HG02938 (cell line): Measurements from ENCODE around the gene LRIT1.

Experiments
- ATAC-seq: cut with Tn5 transposase; IDR thresholded peaks from one replicate; pipeline ENCODE4 v1.9.1; 2021; ENCODE audit warnings: mild to moderate bottlenecking, moderate library complexity; ENCODE audit not compliant: unreplicated experiment

The LRIT1 gene

DNA sequence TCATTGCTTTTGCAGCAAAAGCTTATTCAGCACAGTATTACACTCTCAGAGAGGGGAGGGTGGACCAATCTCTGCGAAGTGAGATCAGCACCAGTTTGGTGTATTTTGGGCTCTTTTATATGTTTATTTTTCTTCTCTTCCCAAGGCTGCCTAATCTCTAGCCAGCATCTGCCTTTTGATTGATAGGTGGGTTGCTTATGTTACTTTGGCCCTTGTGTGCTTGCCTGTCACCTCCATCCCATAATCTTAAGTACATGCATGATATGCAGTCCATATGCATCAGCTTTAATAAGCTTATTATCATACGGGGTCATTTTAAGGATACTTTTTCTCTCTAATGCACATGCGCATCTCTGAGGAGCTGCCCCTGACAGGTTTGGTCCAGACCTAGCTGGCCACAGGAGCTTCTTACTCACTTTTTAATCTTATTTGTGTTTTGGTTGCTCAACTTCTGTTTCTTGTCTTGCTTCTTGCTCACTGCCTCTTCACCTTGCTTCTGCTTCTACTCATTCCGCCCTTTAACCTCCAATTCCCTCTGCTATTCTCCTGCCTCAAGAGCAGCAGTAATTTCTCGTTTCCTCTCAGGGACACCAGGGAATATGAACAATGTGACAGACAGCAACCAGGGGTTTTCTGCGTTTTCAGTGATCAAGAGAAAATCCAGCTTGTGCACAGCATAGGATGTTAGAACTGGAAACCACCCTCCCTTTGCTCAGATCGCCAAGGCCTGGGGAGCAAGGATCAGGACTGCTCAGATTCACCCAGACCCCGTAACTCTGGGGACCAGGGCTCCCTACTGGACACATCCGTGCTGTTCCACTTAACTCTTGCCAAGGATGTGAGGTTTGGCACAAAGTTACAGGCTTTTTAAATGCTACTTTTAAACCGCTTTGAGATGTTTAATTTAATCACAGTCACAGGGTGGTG is 13.5 kb upstream of the LRIT1 start:
- ATAC-seq = no peak

- no peak for ATAC-seq
These were observed 7.4 kb upstream of the LRIT1 start for GRCh38 chr10:84248794-84249193.

DNA sequence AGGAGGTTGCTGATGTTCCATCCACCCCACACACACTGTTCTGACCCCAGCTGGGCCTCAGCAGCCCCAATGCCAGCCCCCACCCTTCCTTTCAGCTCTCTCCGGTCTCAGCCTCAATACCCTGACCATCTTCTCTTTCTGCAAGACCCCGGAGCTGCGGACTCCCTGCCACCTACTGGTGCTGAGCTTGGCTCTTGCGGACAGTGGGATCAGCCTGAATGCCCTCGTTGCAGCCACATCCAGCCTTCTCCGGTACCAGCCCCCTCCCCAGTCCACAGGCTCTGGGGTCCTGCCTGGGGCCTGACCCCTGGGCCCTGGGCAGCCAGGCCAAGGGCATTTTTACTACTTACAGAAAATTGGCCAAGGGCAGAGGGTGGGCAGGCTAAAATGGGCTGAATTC is 6.2 kb upstream of the LRIT1 start:
- ATAC-seq = no peak

- ATAC-seq = no peak
These were observed 3.4 kb upstream of the LRIT1 start, which contains the start of gene RGR for GRCh38 chr10:84244651-84245270. RGR (plus strand) TSS chr10:84245053; CDS start chr10:84245091, 38 bp downstream.

GRCh38 chr10:84243759-84244158 is 2.4 kb upstream of the LRIT1 start:
- no peak for ATAC-seq

DNA sequence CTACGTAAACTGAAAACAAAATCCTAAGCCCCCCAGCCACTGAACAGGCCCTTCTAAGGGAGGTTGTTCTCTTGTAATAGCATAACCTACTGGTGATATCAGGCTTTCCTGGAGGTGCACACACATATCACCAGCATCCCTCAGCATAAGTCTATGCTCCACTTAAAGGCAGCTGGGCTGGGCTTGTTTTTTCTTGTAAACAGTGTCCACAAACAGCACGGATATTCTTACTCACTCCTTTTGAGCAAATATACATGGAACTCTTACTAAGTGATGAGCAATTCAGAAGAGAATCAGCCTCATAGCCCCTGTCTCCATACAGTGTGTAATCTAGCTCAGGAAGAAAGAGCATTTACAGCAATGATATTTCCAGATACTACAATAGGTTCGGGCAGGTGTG is 2.4 kb downstream of the LRIT1 start:
- no peak for ATAC-seq

GRCh38 chr10:84237199-84238051 is 3.9 kb downstream of the LRIT1 start:
- ATAC-seq = no peak

DNA sequence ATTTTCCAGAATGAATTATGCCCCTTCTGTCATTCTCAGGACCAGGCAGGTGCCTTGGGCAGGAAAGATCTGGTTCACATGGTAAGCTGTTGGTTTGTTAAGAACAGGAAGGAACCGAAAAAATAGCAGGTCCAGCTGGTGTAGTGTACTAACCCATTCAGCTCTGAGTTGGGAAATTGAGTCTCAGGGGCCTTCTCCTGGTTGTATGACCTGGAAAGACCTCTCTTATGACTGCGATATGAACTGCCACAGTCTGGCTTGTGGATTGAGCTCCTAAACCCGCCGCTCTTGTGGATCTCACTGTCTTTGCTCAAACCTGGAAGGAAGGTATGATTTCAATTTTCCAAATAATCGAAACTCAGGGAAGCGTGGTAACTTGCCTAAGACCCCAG is 4.5 kb downstream of the LRIT1 start:
- ATAC-seq = no peak

GRCh38 chr10:84235096-84235495 is 6.2 kb downstream of the LRIT1 start:
- ATAC-seq = no peak

DNA sequence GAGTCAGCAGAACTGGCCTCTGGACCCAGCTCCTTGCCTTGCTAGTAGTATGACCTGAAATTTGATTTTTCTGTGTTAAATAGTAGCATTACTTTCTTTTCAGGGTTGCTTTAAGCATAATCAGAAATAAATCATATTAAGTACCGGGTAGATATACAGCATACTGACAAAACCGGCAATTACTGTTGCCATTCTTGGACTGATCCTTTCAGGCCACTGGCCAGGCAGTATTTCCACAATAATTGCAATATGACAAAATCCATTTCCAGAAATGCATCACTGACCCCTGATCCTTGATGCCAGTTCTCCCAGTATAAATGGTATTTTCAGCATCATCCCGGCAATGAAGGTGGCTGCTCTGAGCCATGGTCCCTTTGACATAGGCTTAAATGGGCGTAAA is 6.9 kb downstream of the LRIT1 start:
- no peak for ATAC-seq

GRCh38 chr10:84233940-84234339 is 7.4 kb downstream of the LRIT1 start:
- ATAC-seq = no peak

DNA sequence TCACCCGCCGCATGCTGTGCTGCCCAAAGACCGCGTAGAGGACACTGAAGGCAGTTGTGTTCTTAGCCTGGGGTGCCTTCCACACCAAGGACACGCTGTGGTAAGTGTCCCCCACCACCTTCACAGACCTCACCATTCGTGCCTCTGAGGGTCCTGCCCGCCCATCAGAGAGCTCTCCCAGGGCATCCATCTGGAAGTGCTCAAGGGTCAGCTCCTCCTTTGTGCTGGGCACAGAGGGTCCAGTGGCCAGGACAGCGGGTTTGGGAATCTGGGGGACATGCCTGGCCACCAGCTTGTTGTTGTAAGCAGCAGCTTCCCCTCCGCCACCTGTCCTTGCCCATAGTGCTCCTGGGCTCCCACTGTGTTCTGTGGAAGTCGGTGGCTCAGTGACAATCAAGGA is 9.0 kb downstream of the LRIT1 start:
- no peak for ATAC-seq

GRCh38 chr10:84230359-84230758 is 11.0 kb downstream of the LRIT1 start:
- no peak for ATAC-seq

DNA sequence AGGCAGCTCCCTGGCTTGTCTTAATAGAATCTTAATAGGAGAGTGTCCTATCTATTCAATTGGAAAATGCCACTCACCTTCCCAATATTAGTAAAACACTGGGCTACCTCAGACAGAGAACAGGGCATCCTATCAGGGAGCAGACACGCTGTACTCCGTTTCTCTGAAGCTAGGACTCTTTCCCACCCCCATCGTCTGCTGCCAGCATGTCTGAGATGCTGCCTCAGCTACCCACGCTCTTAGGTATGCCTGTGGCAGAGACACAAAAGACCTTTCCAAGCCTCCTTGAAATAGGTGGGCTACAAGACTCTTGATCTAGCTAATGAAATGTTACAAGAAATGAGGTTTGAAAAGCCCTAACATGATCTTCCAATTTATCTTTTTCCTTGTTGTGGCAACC is 13.5 kb downstream of the LRIT1 start:
- ATAC-seq = no peak

GRCh38 chr10:84226616-84227015 is 14.7 kb downstream of the LRIT1 start:
- ATAC-seq = no peak

DNA sequence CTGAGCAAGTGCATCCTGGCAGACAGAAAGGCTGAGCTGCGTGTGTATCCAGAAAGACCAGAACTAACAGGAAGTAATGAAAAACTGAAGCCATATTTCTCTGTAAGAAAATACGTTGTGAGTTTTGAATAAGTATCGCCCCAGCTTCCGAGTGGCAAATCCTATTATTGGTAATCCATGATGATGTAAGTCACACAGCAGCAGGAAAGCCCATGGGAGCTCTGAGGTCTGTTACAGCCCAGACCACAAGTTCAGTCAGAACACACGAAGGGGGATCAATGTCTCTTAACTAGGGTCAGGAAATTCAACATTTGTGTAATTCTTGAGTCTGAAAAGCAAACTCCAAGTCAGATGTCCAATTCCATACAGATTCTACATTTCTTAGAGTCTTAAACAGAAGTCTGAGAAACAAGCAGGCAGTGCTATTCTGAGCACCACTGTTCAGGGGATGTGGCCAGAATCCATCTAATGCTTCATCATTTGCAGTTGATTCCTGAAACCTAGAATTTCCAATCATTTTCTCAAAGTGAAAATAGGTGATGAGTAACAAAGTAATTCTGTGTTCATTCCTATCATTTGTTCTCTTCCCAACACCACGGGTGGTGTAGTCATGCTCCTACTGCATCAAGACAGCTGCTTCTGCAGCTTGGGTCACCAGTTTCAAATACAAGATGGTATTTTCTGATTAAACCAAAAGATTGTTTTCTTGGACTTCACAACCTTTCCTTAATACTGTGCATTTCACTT is 15.7 kb downstream of the LRIT1 start, which contains the start of gene LRIT2:
LRIT2 (minus strand) TSS at position 118 of the 747 bp plus-strand sequence; CDS start at position 94, 24 bp downstream.
- ATAC-seq = no peak

- no peak for ATAC-seq
These were observed 16.8 kb downstream of the LRIT1 start for GRCh38 chr10:84224411-84225028.

GRCh38 chr10:84221916-84222315 is 19.4 kb downstream of the LRIT1 start:
- no peak for ATAC-seq

DNA sequence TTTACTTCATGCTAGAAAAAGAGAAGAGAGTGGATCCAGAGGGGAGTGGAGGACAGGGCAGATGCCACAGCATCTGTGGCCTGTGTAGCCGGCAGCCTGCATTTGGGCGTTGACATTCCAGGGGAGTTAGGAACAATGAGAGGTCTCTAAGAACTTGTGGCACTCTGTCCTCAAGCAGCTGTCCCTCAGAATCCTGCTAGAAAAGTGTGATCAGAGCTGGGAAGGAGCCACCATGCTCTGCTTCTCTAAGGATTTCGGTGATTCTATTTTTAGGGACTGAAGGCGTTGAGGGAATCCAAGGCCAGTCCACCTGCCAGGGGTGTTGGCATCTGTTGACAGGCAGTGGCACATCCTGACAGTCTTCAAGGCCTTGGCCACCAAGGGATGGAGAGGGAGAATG is 23.6 kb downstream of the LRIT1 start:
- no peak for ATAC-seq

GRCh38 chr10:84216834-84217233 is 24.5 kb downstream of the LRIT1 start:
- ATAC-seq = no peak
